PC-9 (cell line): ENCODE data around the gene RPL36AL. TPM values are rescaled to one million over a fixed set of nuclear protein-coding genes. Genes with fewer than 3 reads are reported as not detected.

Experiments used
- BruUV-seq: library from RNA; stranded (reverse); fragments of 400-500 nt; replicated peaks from 2 replicates; lab custom pipeline; 2021; lab: Mats Ljungman, UMichigan
- CTCF ChIA-PET: fragments of 300-600 bp; sonication (Branson Sonifier 250); formaldehyde crosslinking; loops from one replicate; lab custom pipeline; 2022; ENCODE audit warnings: antibody characterized with exemption; lab: Charles Lee
- POLR2A ChIA-PET: fragments of 300-600 bp; sonication (Branson Sonifier 250); formaldehyde crosslinking; loops from one replicate; lab custom pipeline; 2022; ENCODE audit warnings: antibody characterized with exemption; ENCODE audit not compliant: unreplicated experiment; lab: Charles Lee
- DNase-seq, 2 experiments: peaks; one replicate each; pipeline versions ENCODE4 v3.0.0 to v3.0.0-alpha.2; 2015 to 2022; ENCODE audit warnings: mixed read lengths in 1 of 2
- H2AFZ ChIP-seq: fragments of 200-600 bp; sonication (generic); 2 replicates; pipeline ENCODE4 v1.8.1; 2017; ENCODE audit warnings: antibody characterized with exemption
- H3F3A ChIP-seq: fragments of 200-600 bp; sonication (generic); 2 replicates; pipeline ENCODE4 v1.8.1; 2017; ENCODE audit warnings: antibody characterized with exemption, mild to moderate bottlenecking, low read depth; ENCODE audit not compliant: insufficient read depth
- H3K27ac ChIP-seq: fragments of 200-600 bp; sonication (generic); 2 replicates; pipeline ENCODE4 v1.6.1; 2016; ENCODE audit warnings: mixed run types
- H3K27me3 ChIP-seq: fragments of 200-600 bp; sonication (generic); 2 replicates; pipeline ENCODE4 v1.6.1; 2016; ENCODE audit warnings: low read depth, mixed run types; ENCODE audit not compliant: insufficient read depth
- H3K36me3 ChIP-seq: fragments of 200-600 bp; sonication (generic); 2 replicates; pipeline ENCODE4 v1.6.1; 2016; ENCODE audit warnings: low read depth, mixed run types
- H3K4me1 ChIP-seq: fragments of 200-600 bp; sonication (generic); replicated peaks from 2 replicates; pipeline ENCODE4 v1.6.1; 2016; ENCODE audit warnings: mixed run types; ENCODE audit not compliant: insufficient read depth
- H3K4me2 ChIP-seq: fragments of 200-600 bp; sonication (generic); 2 replicates; pipeline ENCODE4 v1.6.1; 2017; ENCODE audit warnings: mixed run types
- H3K4me3 ChIP-seq: fragments of 200-600 bp; sonication (generic); 2 replicates; pipeline ENCODE4 v1.6.1; 2016; ENCODE audit warnings: mixed run types
- H3K79me2 ChIP-seq: fragments of 200-600 bp; sonication (generic); 2 replicates; pipeline ENCODE4 v1.6.1; 2017; ENCODE audit warnings: low read depth, mixed run types
- H3K9me2 ChIP-seq: fragments of 200-600 bp; sonication (generic); 2 replicates; pipeline ENCODE4 v1.8.1; 2017; ENCODE audit warnings: mild to moderate bottlenecking; ENCODE audit not compliant: insufficient read depth
- H3K9me3 ChIP-seq: fragments of 200-600 bp; sonication (generic); 2 replicates; pipeline ENCODE4 v1.8.1; 2016; ENCODE audit warnings: low read depth; ENCODE audit not compliant: insufficient read depth
- H4K20me1 ChIP-seq: fragments of 200-600 bp; sonication (generic); 2 replicates; pipeline ENCODE4 v1.8.1; 2017; ENCODE audit not compliant: insufficient read depth
- CTCF ChIP-seq: fragments of 200-600 bp; sonication (generic); conservative IDR thresholded peaks from 2 replicates; pipeline ENCODE4 v1.6.1; 2017; ENCODE audit warnings: mixed run types, antibody characterized with exemption, mild to moderate bottlenecking, moderate library complexity
- EZH2 ChIP-seq: fragments of 200-600 bp; sonication (generic); IDR thresholded peaks from 2 replicates; pipeline ENCODE4 v1.8.0; 2017; ENCODE audit warnings: antibody characterized with exemption, low read depth
- intact Hi-C: fragments of 100-400 bp; cut with micrococcal nuclease; formaldehyde crosslinking; loops from one replicate; pipeline ENCODE4 v1.10.0; 2022; ENCODE audit not compliant: unreplicated experiment
- total RNA-seq: library from RNA; stranded (reverse); gene quantifications from 2 replicates; pipeline ENCODE4 v1.2.3, GENCODE V29; 2021

RPL36AL gene
- total RNA-seq, 1 experiment from 2014 or later = 151 TPM

- H3K4me2 ChIP-seq = peak overlapping the region; percentile 90
- peak overlapping the region; percentile 89 for H3K27ac ChIP-seq
- H3K36me3 ChIP-seq = peaks cover 28% of the 10 kb centered on the region
- H3K9me3 ChIP-seq = no peaks in the 10 kb centered on the region
- DNase-seq = peak; percentile 82 to 94
- intact Hi-C loops = loop anchor here (1.0 to 5.0 kb wide), 5 partner anchors 47 to 473 kb away; partner anchors contain the start of genes NEMF and RPS29
- peak overlapping the region; percentile 95 for H2AFZ ChIP-seq
- peaks cover 36% of the 10 kb centered on the region for H3K4me1 ChIP-seq
- peaks cover 93% of the 10 kb centered on the region for H3K79me2 ChIP-seq
- H3K9me2 ChIP-seq = no peaks in the 10 kb centered on the region
- H3K4me3 ChIP-seq = peak overlapping the region; percentile 89
- H4K20me1 ChIP-seq = peaks cover 27% of the 10 kb centered on the region
- ChIA-PET CTCF (interaction anchor here (0.5 to 1.2 kb wide), 15 partner anchors 14 to 1195 kb away, joined by 3 to 14 read pairs (median 5); partner anchors contain the start of genes DMAC2L, MGAT2, NEMF and RPL36AL), POLR2A (interaction anchor here (0.6 to 1.1 kb wide), 6 partner anchors 35 to 278 kb away, joined by 3 to 9 read pairs (median 4); partner anchors contain the start of genes KLHDC1 and KLHDC2)
- peaks cover 36% of the 10 kb centered on the region for H3F3A ChIP-seq
- TF ChIP-seq EZH2 (no peak), CTCF (peak; percentile 74)
- no peaks in the 10 kb centered on the region for H3K27me3 ChIP-seq
- no TSS peak for BruUV-seq
These were observed 13.5 kb upstream of the RPL36AL start for GRCh38 chr14:49633640-49634546.

- POLR2A ChIA-PET = interaction anchor here (0.5 to 0.6 kb wide), 2 partner anchors 35 to 38 kb away, joined by 3 to 4 read pairs; partner anchors contain the start of gene RPS29
- peak overlapping the region; percentile 100; the same call in 1 of the 2 replicates for H3K4me3 ChIP-seq
- peak in 1 of 2 experiments; percentile 88 for DNase-seq
These were observed 3.8 kb upstream of the RPL36AL start for GRCh38 chr14:49623941-49624839.

More at GRCh38 chr14:49623941-49624839, 3.8 kb upstream of the RPL36AL start:
- Histone ChIP-seq H3K36me3 (peaks cover 12% of the 10 kb centered on the region), H3K9me3 (no peaks in the 10 kb centered on the region), H3K4me2 (peak overlapping the region; percentile 98), H3K79me2 (peaks cover 87% of the 10 kb centered on the region), H3F3A (peaks cover 31% of the 10 kb centered on the region), H3K9me2 (no peaks in the 10 kb centered on the region), H3K27me3 (no peaks in the 10 kb centered on the region), H2AFZ (no peak overlapping the region), H3K4me1 (peaks cover 42% of the 10 kb centered on the region), H3K27ac (peak overlapping the region; percentile 75), H4K20me1 (peaks cover 33% of the 10 kb centered on the region)
- BruUV-seq = no TSS peak
- CTCF ChIA-PET = interaction anchor here (0.5 to 1.2 kb wide), 2 partner anchors 22 to 230 kb away, joined by 4 to 5 read pairs; no protein-coding TSS in a partner anchor
- intact Hi-C loops = loop anchor here (5.0 kb wide), 1 partner anchor 37 kb away; the partner anchor contains the start of gene RPS29
- TF ChIP-seq EZH2 (no peak), CTCF (no peak)
